ENCODE measurements around the gene PTPRE.

PTPRE gene

DNA sequence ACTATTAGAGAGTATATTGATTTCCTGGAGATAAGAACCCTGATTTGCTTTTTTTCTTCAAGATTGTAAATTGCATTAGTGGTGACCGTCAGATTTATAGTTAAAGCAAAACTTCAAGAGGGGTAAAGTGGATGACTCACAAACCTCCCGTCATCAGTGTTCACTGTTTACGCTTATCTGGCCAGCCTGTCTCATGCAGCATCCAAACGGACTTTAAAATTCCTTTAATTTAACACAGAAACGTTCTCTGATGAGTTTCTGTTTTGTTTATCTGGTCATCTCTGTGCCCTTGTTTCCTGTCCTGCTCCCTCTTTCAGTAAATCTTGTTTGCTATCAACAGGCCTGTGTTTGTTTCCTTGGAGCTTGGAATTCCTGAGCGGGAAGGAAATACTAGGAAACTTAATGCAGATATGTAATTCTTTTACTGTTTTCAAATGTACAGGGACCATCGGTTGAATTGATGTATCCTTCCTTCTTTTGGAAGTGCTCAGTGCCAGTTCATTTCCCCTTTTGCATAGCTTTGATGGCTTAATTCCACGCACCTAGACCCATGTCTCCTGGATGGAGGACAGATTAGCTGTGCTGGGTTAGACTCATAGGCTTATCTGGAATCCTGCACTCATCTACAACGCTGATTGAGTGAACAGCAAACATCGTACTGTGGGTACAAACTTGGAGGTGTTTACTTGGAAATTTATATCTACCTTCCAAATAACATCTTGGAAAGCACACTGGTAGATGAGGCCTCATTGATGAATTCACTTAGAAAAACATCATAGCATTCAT lies 21.3 kb downstream of the PTPRE start:
- no peak for DNase-seq

GRCh38 chr10:127932521-127933270 lies 25.8 kb downstream of the PTPRE start:
- DNase-seq, result no peak

GRCh38 chr10:127933271-127933670 lies 26.4 kb downstream of the PTPRE start:
- DNase-seq, result no peak

DNA sequence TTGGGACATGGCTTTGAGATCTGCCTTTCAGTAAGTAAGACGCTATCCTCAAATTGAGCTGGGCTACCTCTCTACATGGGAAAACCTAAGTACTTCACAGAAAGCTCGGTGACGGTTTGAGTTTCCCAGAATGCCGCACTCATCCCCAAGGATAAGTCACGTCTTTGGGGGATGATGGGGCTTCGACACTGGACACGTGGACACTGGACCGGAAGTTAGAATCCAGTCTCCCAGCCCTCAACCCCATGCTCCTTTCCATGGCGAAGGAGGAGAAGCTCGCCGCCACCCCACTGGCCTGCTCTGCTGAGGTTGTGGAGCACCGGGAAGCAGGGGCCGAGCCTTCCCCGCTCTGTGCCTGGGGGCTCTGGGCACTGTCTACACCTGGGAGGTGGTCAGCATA lies 27.5 kb downstream of the PTPRE start:
- DNase-seq, result no peak

DNA sequence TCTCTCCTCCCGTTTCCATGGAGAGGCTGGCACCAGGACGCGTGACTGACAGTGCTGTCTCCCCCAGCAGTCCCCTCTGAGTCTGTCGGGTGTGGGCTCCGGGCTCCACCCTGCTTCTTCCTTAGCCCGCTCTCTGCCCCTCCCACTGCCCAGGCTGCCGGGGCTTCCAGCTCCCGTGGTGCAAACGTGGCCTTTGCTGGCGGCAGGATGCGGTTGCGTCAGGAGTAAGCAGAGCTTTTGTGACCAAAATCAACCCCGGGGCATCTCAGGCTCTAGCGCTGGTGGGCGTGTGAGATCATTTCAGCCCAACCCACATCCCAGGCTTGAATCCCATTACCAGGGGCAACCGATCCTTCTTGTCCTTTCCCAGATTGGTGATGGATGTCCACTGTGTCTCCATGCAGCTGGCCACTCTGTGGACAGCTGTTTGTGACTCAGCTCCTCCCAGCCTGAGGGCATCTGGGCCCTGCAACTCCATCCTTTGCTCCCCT lies 28.2 kb downstream of the PTPRE start:
- no peak for DNase-seq

GRCh38 chr10:127937069-127937468 lies 30.2 kb downstream of the PTPRE start:
- no peak for DNase-seq

- DNase-seq, result no peak
Measured at GRCh38 chr10:127937915-127938463, 31.1 kb downstream of the PTPRE start.

- DNase-seq, result no peak
Measured at GRCh38 chr10:127939786-127940330, 33.0 kb downstream of the PTPRE start.

GRCh38 chr10:127940866-127941640 lies 34.1 kb downstream of the PTPRE start:
- DNase-seq, result no peak

GRCh38 chr10:127942811-127943210 lies 35.9 kb downstream of the PTPRE start:
- no peak for DNase-seq

GRCh38 chr10:127943336-127943910 lies 36.5 kb downstream of the PTPRE start:
- DNase-seq, result no peak

GRCh38 chr10:127944256-127944655 lies 37.4 kb downstream of the PTPRE start:
- no peak for DNase-seq

DNA sequence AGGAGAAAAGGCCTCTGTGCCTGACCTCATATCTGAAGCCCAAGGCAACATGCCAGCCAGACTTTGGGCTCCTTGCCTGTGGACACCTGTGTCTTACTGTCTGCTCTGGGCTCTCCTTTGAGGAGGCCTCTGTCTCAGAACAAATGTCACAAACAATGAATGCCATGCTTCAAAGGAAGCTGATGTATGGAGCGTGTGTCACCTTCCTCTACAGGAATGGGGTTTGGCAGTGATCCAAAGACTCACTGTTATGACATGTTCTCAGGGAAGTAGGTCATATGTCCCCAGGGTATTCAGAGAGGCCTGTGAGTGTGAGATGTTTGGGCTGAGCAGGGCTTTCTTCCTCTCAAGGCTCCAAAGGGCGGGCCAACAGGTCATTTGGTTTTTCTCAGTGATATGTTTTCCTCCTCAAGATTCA lies 38.4 kb downstream of the PTPRE start:
- peak in 1 of 2 experiments; percentile 22 for DNase-seq

DNA sequence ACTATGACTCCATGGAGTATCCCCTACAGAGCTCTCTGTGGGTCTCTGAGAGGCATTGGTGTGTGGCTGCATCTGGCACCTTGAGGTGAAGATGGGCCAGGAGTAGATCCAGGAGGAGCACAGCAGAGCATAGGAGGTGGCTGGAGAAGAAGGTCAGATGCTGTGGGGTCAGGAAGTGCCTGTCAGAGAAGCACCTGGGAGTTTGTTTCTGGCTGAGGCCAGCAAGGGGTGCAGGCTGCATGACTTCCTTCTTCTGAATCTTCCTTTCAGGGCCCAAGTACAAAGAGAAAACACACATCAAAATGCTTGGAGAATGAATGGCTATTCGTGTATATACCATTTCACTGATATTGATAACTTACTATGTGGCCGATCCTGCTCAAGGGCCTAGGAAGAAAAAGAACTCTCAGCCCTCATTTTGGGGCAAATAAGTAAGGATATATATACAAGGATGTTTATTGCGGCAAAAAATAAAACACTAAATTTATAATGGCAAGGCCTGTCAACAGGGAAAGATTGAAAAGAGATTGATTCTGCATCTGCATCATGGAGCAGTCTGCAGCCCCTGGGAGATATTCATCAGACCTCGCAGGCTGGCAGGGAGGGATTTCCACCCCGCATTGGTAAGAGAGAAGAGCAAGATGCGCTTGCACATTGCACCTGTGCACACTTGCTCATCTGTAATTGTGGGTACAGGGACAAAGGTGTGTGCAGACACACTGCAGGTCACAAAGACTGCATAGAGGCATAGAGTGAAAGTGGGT lies 39.2 kb downstream of the PTPRE start:
- no peak for DNase-seq

DNA sequence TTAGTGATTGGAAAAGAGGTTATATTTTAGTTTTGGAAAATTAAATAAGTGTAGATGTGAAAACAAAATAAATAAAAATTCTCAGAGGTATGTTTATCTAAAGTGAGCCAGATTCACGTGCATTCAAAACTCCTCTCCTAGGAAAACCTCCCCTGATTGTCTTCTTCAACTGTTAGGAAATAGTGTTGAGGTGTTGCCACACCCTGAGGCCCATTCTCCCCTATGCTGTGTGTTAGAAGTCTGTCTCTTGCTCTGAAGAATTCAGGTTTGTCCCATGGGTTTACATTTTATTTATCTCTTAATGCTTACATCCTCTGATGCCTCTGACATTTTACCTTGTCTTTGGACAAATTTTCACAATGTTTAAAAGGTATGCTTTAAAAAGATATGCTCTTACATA lies 40.3 kb downstream of the PTPRE start:
- DNase-seq, result no peak

DNA sequence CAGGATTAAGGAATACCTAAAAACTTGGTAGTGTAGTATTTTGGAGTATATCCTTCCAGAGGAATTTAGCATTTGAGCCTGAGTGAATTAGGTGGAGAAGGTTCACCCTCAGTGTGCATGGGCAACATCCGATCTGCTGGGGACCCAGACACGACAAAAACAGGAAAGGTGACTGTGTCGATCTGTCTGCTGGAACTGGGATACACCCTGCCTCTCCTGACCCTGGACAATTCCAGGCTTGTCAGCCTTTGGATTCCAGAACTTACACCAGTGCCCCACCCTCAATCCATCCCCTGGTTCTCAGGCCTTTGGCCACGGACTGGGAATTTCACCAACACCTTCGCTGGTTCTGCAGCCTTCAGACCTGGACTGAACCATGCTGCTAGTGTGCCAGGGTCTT lies 41.9 kb downstream of the PTPRE start:
- no peak for DNase-seq

GRCh38 chr10:127949831-127950230 lies 42.9 kb downstream of the PTPRE start:
- DNase-seq, result no peak

DNA sequence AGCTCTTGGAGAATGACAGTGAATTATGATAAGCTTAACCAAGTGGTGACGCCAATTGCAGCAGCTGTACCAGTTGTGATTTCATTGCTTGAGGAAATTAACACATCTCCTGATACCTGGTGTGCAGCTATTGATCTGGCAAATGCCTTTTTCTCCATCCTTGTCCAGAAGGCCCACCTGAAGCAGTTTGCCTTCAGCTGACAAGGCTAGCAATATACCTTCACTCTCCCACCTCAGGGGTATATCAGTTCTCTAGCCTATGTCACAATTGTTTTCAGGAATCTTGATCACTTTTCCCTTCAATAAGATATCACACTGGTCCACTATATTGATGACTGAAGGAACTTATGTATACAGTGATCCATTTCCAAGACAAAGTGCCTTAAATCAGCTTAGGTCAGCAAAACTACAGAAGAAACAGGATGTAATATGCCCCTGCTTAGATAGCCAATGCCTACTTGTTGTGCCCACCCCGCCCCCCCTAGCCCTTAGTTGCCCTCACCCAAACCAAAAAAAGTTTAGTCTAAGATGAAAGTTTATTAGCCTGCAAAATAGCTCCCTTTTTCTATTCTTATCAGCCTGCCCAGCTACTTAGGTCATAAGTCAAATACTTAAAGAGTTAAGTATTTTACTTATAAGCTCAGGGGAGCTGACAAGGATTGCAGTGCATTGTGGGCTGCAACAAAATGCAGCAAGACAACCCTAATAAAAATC lies 45.1 kb downstream of the PTPRE start:
- DNase-seq, result no peak

- DNase-seq, result no peak
Measured at GRCh38 chr10:127952575-127952869, 45.6 kb downstream of the PTPRE start.

DNA sequence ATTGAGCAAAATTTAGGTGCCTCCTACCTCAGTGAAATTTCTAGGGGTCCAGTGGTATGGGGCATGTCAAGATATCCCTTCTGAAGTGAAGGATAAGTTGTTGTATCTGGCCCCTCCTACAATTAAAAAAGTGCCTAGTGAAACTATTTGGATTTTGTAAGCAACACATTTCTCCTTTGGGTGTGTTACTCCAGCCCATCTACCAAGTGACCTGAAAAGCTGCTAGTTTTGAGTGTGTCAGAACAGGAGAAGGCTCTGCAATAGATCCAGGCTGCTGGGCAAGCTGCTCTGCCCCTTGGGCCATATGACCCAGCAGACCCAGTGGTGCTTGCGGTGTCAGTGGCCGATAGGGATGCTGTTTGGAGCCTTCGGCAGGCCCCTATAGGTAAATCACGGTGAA lies 46.0 kb downstream of the PTPRE start:
- DNase-seq, result no peak

- no peak for DNase-seq
Measured at GRCh38 chr10:127953876-127954275, 47.0 kb downstream of the PTPRE start.

Measured in stimulated activated CD4-positive, alpha-beta T cell treated with anti-CD3 and anti-CD28 coated beads, Interleukin-4, amount 100 ng/mL, for 4 hours (primary cell).